NCI-H187 (cell line): ENCODE measurements around the gene FBXO31.
A peak's percentile ranks its signal among the peaks of the same experiment; 100 is the strongest.

ENCODE experiments used
- DNase-seq, 2 experiments: peaks; one replicate each; lab custom pipeline; 2025; lab: John Stamatoyannopoulos, UW

The FBXO31 gene

DNA sequence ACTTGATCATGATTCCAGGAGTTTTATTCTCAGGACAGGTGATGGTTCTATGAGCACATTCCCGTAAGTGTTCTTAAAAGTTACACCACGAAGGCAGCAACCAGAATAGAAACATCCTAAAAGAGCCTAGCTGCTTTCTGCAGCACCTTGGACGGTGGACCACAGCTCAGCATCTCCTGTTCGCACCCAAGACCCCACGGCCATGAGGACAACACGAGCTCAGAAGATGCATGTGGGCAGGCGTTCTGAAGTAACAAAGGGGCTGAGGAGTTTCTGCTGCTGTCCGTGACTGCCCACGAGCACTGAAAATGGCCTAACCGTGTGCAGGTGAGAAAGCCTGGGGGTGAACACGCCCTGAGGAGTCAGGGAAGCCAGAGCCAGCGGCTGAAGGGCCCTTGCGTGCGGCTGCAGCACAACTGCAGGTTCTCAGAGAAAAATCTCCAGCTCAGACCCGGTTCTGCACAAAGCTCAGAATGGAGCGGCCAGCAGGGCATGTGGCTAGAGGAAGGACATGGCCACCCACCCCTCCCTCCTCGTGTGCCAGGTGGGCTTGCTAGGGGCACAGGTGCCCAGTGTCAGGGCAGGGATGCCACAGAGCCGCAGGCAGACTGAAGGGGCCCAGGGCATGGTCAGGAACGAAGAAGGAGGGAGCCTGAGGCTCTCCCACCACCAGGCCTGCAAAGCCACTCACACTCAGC is 55.6 kb downstream of the FBXO31 start:
- DNase-seq, result no peak

GRCh38 chr16:87326151-87326571 is 57.4 kb downstream of the FBXO31 start:
- DNase-seq, result no peak

DNA sequence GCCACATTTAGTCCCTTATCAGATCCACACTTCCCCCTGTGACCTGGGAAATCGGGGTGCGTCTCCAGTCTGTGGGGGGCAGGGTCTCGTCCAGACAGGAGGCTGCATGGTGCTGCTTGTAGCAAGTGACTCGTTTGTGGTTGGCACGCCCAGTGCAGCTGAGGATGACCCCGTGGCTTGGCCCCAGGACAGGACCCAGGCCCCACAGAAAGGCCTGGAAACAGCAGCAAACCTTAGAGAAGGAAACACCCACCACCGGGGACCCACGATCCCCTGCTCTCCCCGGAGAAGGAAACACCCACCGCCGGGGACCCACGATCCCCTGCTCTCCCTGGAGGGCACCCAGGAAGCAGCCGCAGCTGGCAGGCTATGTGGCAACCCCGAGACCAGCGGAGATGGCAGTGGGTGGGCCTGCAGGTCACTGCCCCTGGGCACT is 58.1 kb downstream of the FBXO31 start:
- no peak for DNase-seq

GRCh38 chr16:87324411-87325275 is 58.9 kb downstream of the FBXO31 start:
- no peak for DNase-seq

DNA sequence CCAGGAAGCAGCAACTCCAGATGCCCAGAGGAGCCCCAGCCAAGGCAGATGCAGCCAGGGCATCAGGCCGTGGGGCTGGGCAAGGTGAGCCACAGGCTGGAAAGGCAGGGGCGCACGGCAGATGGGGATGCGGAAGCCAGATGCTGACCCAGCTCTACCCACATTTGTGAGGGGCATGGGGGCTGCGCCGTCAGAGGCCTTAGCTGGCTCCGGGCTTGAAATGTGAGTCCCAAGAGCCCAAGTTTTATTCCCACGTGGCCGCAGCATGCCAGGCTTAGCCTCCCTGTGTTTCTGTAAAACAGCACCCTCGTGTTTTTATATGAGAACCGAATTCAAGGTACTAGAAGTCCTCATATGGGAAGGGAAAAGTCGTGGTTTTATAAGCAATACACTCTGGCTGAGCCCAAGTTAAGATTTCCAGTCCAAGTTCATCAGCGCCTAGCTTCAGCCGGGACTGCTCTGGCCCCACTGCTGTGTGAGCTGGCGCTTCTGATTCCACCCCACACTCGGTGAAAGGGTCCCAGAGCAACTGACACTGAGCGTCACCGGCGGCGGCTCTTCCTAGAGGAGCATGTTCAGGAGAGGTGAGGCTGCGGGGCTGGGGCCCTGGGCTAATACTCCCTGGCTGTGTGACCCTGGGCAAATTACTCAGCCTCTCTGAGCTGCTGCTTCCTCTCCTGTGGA is 59.7 kb downstream of the FBXO31 start:
- DNase-seq, result no peak

GRCh38 chr16:87322833-87323726 is 60.5 kb downstream of the FBXO31 start:
- no peak for DNase-seq

DNA sequence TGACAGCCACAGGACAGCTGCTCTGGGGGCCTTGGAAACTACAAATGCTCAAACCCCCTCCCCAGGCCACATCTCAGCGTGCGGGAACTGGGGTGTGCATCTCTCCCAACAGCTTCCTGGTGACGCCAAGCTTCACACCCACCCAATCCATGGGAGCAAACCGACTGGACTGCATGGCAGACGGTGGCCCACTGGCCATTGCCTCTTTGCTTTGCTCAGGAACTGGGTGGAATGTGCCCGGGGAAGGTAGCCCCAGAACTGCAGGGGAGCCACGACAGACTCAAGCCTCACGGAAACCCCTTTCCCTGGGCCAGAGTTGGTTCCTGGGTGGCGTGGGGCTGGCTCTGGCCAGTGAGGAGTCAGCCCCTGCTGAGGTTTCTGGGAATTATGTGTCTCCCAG is 61.2 kb downstream of the FBXO31 start:
- DNase-seq, result no peak

DNA sequence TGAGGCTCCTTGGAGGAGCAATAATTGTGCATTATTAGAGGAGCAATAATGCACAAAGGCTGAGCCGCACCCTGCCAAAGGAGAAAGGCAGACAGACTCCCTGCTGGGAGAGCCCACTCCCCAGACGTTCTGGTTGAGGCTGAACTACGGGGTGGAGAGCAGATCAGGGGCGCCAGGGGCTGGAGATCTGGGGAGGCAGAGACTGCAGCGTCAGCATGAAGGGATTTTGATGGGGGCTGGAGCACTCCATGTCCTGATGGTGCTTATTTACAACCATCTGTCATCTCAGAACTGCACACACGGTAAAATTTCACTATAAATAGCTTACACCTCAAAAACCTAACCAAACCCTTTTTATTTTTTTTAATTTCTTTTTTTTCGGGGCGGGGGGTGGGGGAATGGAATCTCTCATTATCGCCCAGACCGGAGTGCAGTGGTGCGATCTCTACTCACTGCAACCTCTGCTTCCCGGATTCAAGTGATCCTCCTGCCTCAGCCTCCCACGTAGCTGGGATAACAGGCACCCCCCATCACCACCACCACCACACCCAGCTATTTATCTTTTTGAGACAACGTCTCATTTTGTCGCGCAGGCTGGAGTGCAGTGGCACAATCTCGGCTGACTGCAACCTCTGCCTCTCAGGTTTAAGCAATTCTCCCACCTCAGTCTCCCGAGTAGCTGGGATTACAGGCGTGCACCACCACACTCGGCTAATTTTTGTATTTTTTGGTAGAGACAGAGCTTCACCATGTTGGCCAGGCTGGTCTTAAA is 62.1 kb downstream of the FBXO31 start:
- no peak for DNase-seq

- no peak for DNase-seq
Observed at GRCh38 chr16:87320510-87321227, 62.9 kb downstream of the FBXO31 start.

DNA sequence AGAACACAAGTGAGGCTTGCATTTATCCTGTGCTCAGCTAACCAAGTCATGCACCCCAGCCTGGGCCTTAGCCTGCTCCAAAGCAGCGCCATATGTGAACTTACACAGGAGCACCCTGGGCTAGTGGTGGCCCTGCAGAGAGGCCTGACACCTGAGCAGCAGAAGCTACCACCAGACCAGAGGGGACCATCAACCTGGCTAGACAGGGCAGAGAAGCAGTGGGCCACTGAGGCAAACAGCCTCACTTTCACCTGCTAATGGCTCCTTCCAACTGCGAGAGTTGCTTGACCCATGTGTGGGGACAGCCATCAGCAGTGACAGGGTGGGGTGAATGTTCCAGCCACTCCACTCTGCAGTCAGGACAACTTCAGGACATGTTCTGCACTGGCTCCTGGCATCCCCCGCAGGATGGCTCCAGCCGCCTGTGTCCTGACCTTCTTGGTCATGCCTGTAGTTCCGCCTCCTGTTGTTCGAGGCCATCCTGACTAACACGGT is 63.5 kb downstream of the FBXO31 start:
- no peak for DNase-seq

DNA sequence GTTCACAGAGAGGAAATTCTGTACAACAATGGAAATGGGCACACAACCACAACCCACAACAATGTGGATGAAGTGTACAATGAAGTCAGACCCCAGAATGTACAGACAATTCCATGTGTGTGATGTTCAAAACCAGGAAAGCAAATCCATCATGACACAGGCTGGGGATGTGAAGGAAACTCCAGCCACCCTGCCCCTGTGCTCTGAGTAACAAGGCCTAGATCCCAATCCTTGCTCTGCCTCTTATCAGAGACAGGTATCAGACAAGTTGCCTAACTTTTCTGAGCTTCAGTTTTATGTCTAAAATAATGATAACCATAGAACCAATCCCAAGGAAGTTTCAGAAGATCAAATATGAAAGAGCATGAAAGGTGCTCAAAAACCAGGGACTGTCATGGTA is 64.6 kb downstream of the FBXO31 start:
- DNase-seq, result no peak

- DNase-seq, result no peak
Observed at GRCh38 chr16:87317750-87318644, 65.6 kb downstream of the FBXO31 start.

DNA sequence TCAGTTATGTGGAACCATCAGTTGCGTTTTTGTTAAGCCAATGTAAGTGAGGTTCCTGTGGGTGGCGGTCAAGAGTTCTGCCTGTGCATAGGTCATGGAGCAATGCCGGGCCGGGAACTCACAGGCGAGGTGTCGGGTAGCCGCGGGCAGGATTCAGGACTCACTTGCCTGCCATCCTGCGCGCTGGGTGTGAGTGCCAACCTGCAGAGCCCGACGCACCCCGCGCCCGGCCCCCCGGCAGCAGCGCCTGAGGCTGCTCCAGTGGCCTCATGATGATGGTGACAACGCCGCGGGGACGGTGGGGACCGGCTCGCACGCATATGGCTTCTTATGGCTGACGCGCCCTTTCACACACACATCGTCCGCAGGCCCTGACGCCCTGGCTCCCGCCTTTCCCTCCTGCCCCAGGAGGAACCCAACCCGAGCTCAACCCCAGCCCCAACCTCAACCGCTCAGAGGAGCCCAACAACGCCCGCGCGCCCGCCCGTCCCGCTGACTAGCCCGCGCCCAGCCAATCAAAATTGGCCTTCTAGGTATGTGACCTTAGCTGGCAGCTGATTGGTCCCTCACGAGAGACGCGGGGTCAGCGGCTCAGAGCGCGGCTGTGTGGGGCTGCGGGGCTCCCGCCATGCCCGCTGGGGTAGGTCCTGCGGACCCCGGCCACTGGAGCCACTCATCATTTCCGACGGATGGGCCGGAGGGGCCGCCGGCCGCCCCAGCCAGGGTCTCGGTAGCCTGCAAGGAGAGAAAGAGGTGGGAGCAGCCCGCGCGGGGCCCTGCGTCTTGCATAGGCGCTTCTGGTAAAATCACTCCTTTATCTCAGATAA is 66.4 kb downstream of the FBXO31 start, which contains the start of gene C16orf95:
Gene C16orf95, minus strand, starts transcription at position 470 of the 827 bp plus-strand sequence. Its CDS starts 150 bp downstream, at position 320.
- DNase-seq, result peak; percentile 68 to 71

- DNase-seq, result no peak
Observed at GRCh38 chr16:87316450-87316922, 67.1 kb downstream of the FBXO31 start.

DNA sequence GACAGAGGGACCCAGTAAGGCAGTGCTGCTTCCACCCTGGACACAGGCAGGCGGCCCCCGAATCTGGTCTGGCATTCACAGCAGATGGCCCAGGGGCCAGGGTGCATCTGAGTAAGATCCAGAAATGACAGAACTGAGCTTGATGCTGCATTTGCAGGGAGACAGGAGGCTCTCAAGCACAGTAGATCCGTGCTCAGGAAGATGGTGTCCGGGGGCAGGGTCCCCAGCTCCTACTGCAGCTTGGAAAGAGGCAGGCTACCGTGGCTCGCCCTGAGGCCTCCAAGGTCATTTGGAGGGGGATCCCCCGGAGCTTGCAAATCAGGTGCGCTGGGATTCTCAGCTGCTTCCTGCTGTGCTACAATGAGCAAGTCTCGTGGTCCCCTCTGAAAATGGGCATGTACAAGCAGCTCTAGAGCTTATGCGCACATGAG is 68.6 kb downstream of the FBXO31 start:
- DNase-seq, result no peak

DNA sequence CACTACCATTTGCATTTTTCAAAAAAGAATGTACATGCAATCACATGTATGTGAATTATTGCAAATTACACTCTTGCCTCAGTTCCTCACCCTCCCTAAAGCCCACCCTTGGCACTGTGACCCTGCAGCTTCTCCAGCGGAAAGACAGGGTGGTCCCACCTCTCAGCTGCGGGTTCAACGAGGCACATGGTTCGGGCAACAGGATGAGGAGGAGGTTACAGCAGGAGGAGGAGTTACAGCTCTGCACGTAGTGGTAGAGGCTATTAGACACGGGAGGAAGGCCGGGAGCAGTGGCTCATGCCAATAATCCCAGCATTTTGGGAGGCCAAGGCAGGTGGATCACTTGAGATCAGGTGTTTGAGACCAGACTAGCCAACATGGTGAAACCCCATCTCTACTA is 71.6 kb downstream of the FBXO31 start:
- DNase-seq, result no peak

GRCh38 chr16:87311387-87311786 is 72.2 kb downstream of the FBXO31 start:
- DNase-seq, result no peak

GRCh38 chr16:87310610-87311009 is 73.0 kb downstream of the FBXO31 start:
- no peak for DNase-seq
